Hematopoietic multipotent progenitor cell treated with erythropoietin and hydrocortisone succinate and interleukin-3 and kit ligand, for 6 days (in vitro differentiated cells): ENCODE results near the gene GAL3ST3.
"Not testable (repeated sequence)": the region's sequence is repeated elsewhere in the genome, so short reads cannot be mapped to it uniquely, and the experiment has no call there.

ENCODE experiments used
- DNase-seq: peaks from one replicate; pipeline ENCODE4 v3.0.0-alpha.2; 2015

The GAL3ST3 gene

GRCh38 chr11:66012946-66013761, 35.8 kb downstream of the GAL3ST3 start:
- DNase-seq: peak; percentile 64

DNA sequence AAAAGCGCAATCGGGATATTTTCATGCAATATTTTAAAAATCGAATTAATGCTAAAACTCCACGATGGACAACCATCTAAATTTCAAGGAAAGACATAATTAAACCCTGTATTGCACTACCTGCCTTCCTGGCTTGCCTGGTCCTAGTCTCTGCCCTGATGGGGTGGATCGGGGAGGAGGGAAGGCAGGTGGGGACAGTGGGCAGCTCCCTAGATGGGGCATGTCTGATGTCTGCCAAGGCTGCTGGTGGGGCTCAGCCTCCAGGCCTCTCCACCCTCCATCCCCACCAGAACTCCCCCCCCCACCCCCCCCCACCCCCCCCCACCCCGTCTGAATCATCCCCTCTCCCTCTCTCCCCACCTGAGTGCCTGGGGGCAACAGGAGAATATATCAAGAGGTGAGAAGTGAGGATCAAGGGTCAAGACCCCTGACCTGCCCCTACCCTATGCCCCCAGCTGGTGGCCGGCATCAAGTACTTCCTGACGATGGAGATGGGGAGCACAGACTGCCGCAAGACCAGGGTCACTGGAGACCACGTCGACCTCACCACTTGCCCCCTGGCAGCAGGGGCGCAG, 36.5 kb downstream of the GAL3ST3 start:
- peak; percentile 1 for DNase-seq

- DNase-seq: peak; percentile 20
These were observed 37.1 kb downstream of the GAL3ST3 start, which contains the start of gene CST6 for GRCh38 chr11:66011785-66012303. CST6 (plus strand) TSS chr11:66012008; CDS start chr11:66012045, 37 bp downstream.

DNA sequence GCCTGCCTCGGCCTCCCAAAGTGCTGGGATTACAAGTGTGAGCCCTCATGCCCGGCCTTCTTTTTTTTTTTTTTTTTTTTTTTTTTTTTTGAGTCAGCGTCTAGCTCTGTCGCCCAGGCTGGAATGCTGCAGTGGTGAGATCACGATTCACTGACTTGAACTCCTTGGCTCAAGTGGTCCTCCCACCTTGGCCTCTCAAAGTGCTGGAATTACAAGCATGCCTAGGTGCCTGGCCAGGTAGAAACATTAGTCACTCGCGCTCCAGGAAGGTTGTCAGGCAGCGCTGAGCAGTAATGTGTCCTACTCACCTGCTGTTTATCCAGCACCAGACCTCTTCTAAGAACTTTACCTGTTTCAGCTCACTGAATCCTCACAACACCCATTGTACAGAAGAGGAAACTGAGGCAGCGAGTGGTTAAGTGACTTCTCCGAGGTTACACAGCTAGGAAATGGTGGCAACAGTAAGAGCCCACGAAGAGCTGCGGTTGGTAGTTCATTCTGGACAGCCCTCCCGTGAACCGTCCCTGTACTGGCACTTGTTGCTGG, 37.6 kb downstream of the GAL3ST3 start:
- DNase-seq: peak; percentile 19

DNA sequence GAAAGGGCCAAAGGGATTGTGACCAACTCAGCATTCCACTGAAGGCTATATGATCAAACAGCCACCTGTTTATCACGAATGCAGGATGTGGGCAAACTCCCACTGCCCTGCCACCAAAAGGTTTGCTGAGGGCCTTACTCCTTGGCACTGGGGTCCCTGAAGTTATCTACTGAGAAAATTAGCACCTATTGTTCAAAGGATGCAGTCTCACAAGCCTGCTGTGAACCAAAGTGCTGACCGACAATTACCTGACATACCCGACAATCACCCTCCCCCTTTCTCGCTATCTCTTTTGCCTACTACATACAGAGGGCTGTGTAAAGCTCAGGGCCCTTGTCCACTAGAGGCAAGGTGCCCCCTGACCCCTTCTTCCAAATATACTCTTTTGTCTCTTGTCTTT, 38.9 kb downstream of the GAL3ST3 start:
- DNase-seq: not testable (repeated sequence)

DNA sequence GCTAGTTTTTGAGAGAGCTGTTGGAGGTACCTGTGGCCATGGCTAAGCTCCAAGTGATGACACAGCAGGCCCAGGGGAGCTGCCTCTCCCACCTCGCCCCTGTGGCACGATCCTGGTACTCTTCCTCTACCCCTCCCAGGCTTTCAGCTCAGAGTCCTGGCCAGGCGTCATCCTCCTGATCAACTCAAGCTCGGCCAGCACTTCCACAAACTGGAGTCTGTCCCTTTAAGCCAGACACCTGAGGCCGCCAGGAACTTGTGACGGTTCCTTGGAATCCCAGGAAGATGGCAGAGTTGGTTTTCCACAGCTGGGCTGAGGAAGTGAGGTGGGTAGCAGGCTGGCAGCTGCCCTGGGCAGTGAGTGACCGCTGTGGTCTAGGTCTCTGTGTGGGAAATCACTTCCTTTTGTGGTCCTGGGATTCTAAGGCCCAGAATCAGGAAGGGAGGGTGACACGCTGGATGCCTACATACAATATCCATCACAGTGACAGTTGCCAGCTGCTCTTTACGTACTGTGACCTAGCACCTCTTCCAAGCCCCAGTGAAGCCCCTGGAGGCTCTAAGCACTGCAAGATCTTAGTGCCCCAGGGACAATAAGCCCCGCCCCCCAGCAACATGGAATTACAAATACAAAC, 40.4 kb downstream of the GAL3ST3 start:
- DNase-seq: peak; percentile 10

GRCh38 chr11:66008095-66008467, 40.9 kb downstream of the GAL3ST3 start:
- DNase-seq: peak; percentile 2

DNA sequence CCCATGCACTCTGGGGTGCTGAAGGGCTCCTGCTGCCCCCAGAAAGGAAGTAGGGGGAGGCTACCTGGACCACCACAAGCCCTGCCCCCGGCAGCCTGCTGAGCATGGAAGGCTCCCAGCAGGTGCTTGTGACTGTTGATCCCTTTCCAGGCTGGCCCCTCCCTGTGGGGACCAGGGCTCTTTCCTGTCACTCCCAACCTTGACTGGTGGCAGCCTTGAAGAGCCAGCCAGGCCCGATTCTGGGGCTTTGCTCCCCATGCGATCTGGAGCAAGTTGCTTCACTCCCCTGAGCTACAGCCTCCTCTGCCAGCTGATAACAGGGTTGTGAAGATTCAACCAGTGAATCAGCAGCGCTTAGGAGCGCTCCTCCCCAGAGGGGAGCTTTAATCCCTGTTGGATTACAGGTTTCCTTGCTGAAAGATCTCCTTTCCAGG, 41.7 kb downstream of the GAL3ST3 start:
- peak; percentile 35 for DNase-seq

- DNase-seq: no peak
These were observed 42.1 kb downstream of the GAL3ST3 start for GRCh38 chr11:66006891-66007176.

DNA sequence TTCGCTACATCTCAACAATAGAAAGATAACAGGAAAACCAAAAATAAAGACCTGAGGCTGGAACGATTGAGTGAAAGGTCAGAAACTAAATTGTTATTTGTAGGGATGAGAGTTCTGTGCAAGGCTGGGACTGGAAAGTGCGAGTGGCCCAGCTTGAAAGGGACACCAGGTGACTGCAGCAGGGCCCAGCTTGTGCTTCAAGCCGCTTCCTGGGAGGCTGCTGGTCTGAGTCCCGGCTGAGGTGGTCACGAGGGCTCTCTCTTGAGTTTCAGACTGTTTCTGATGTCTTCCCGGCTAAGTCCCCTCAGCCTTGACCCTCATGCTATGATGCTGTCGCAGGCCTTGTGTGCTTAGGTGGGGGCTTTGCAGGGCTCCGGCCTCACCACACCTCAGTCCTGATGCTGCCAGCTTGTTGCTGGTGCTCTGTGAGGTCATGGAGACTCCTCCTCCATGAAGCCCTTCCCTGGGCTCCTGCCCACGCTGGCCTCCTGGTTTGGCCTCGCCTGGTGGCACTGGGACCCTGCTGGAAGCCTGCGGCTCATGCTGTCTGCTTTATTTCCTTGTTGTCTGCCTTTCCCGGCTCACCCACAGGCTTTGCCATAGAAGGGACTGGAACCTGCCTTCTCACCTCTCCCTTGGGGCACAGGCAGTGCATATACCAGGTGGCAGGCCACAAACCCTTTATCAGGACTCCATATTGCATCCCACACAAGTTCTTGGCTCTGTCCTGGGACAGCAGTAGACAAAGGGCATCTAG, 42.6 kb downstream of the GAL3ST3 start:
- peak; percentile 5 for DNase-seq

DNA sequence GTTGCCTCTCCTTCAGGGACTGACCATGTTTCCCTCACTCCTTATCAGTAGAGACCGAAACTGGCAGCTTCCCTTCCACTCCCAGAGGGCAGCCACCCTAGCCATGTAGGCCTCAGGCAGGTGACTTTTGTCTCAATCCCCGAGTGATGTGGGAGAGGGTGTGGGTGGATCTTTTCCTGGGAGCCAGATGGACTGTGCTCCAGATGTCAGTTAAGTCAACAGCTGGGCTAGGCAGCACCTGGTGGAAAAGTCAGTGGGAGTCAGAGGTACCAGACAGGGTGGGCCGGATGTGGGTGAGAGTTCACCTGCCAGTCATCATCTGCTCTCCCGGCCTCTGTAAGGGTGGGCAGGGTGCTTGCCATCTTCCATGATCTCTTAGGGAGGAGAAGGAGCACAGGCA, 44.8 kb downstream of the GAL3ST3 start:
- no peak for DNase-seq

GRCh38 chr11:66003291-66003690, 45.7 kb downstream of the GAL3ST3 start:
- peak; percentile 35 for DNase-seq

DNA sequence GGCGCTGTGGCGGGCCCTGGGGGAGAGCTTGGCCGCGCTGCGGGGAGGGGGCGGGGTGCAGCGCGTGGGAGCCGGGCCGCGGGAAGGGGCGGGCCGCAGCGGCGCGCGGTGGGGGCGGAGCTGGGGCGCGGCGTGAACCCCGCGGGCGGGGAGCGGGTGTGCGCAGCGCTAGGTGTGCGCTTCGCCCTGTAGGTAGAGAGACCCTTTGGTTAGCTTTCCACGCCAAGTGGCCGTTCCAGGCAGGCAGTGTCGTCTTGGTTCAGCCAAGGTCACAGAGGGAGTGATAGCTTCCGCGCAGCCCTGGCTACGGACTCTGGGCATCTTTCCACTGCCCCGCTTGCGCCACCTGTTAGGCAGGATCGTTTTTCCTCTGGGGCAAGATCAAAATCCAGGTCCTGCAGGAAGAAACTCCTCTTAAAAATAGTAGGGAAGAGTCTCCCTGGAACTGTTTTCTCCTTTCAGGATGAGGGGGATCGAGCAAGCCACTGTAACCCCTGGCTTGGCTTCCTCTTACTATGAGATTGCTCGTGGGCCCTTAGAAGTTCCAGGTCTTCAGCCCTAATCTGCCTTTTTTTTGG, 46.2 kb downstream of the GAL3ST3 start:
- DNase-seq: peak; percentile 56

- DNase-seq: peak; percentile 99
These were observed 46.9 kb downstream of the GAL3ST3 start, which contains the start of the genes BANF1 and EIF1AD for GRCh38 chr11:66001942-66002647. BANF1 (plus strand) TSS chr11:66002503; CDS start chr11:66003251, 748 bp downstream. EIF1AD (minus strand) TSS chr11:66002157; CDS start chr11:66000389, 1,768 bp downstream.

DNA sequence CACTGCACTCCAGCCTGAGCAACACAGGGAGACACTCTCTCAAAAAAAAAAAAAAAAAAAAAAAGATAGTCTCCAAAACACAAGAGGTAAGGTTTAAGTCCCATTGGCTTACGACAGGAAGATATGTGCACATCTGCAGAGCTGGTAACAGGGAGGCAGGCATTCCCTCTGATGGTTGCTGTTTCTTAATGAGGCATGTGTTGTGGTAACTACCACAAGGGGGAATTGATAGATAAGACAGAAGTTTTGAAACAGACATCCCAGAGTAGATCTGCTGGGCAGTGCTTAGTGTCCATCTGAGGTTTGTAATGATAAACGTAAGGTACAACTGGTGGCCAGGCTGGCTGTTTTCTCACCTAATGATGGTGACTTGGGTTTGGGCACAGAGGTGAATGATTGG, 51.7 kb downstream of the GAL3ST3 start:
- DNase-seq: peak; percentile 86

DNA sequence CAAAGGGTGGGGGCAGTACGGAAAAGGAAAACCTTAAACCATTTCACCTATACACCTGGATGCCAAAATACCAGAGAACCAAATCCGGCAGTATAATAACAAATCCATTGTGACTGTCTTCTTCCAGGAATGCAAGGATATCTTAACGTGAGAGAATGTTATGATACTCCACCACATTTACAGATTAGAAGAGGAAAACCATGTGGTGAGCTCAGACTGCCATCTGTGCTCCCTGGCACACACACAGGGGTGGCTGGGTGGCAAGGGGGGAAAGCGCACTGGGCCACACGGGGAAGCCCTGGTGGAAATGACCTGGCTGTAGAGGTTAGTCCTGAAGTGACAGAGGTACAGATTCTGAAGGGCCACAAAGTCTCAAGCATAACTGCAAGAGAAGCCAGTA, 56.9 kb downstream of the GAL3ST3 start:
- no peak for DNase-seq
